Activated CD8-positive, alpha-beta T cell treated with anti-CD3 and anti-CD28 coated beads, Interleukin-2, amount 10 ng/mL, durations not matched to agents 7 days and 5 days (primary cell): ENCODE measurements around the gene DLL3. TPM values are rescaled to one million over a fixed set of nuclear protein-coding genes. Genes with fewer than 3 reads are reported as not detected.

Experiments
- ATAC-seq: fragments of 150-1000 bp; cut with Tn5 transposase; one replicate; pipeline ENCODE4 v1.10.0; 2021; ENCODE audit warnings: moderate library complexity
- CTCF ChIA-PET: fragments of 350-600 bp; sonication (Branson Sonifier 250); formaldehyde crosslinking; loops from one replicate; lab custom pipeline; 2021; ENCODE audit warnings: antibody characterized with exemption; lab: Charles Lee
- POLR2A ChIA-PET: fragments of 350-600 bp; sonication (Branson Sonifier 250); formaldehyde crosslinking; loops from one replicate; lab custom pipeline; 2021; ENCODE audit warnings: antibody characterized with exemption; lab: Charles Lee
- DNase-seq: peaks from one replicate; pipeline ENCODE4 v3.0.0-alpha.2; 2020
- H3K27ac Mint-ChIP-seq: one replicate; pipeline ENCODE4 v1.8.0; 2021; ENCODE audit warnings: mild to moderate bottlenecking, mixed read lengths
- H3K27me3 Mint-ChIP-seq: one replicate; pipeline ENCODE4 v1.8.0; 2021; ENCODE audit warnings: low read depth, mixed read lengths
- H3K36me3 Mint-ChIP-seq: one replicate; pipeline ENCODE4 v1.8.0; 2021; ENCODE audit warnings: low read depth, mixed read lengths
- H3K4me1 Mint-ChIP-seq: one replicate; pipeline ENCODE4 v1.8.0; 2021; ENCODE audit warnings: low read depth, mixed read lengths
- H3K4me3 Mint-ChIP-seq: one replicate; pipeline ENCODE4 v1.8.0; 2021; ENCODE audit warnings: mild to moderate bottlenecking, mixed read lengths
- H3K9me3 Mint-ChIP-seq: one replicate; pipeline ENCODE4 v1.8.0; 2022; ENCODE audit warnings: mixed read lengths; ENCODE audit not compliant: insufficient read depth
- total RNA-seq, 2 experiments: library from RNA; stranded (reverse); gene quantifications; one replicate each; pipeline ENCODE4 v1.2.3, GENCODE V29; 2021

DLL3 gene
- total RNA-seq, 2 experiments from 2014 or later, result 0.26 to 0.29 TPM

DNA sequence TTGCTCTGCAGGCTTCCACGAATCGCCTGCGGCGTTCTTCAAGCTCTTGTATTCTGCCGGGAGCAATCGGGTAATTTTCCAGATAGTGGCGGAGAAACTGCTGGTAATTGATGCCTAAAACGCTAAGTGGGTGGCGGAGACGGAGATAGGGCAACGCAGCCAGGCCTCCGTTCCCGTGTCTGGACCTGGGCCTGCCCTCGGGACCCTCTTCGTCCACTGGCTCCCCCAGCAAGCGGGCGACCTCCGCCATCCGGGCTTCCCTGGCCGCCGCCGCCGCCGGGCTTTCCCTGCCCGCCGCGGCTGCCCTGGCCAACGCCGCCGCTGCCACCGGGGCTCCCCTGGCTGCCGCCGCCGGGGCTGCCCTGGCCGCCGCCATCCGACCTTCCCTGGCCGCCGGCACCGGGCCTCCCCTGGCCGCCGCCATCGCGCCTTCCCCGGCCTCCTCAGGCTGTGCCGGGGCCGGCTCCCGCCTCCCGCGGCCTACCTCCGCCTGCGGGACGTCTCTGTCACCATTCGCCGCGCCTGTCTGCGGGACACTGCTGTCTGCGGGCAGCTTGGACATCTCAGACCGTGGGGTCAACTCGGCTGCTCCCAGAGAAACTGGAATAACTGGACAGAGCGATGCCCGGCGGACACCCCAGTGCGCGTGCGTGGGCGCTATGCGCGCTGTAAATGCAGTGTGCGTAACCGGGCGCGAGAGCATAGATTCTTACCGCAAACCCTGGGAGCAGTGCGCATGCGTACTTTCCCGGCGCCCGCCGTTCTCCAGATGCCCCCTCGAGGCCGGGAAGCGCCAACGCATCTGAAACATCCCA, 41.0 kb downstream of the DLL3 start, which contains the start of gene EID2:
Gene EID2, minus strand, starts transcription at position 644 of the 815 bp plus-strand sequence. Its CDS starts 82 bp downstream, at position 562.
- peak; percentile 91 for ATAC-seq
- peaks cover 58% of the 10 kb centered on the region for H3K4me1 Mint-ChIP-seq
- no peaks in the 10 kb centered on the region for H3K27me3 Mint-ChIP-seq

DNA sequence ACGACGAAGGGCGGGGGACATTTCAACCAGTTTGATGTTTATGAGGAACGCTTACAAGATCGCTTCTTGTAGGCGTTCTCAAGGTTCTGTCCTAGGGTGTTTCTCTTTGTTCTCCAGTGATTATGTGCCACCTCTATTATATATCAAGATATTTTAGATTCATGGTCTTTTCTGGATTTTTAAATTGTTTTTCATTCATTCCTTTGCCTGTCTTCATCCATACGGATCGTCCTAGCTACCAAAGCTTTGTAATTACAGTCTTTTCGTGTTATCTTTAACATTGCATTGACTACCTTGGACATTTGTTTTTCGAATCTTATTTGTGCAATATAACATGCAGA, 41.6 kb downstream of the DLL3 start:
- ChIA-PET CTCF (interaction anchor here (1.1 to 2.5 kb wide), 3 partner anchors 100 to 133 kb away, joined by 4 to 18 read pairs (median 10); no protein-coding TSS in a partner anchor), POLR2A (interaction anchor here (2.8 to 2.9 kb wide), 2 partner anchors 99 to 105 kb away, joined by 6 to 14 read pairs; partner anchors contain the start of gene RPS16)
- peak overlapping the region; percentile 95 for H3K4me3 Mint-ChIP-seq
- peak overlapping the region; percentile 94 for H3K27ac Mint-ChIP-seq
- peaks cover 61% of the 10 kb centered on the region for H3K4me1 Mint-ChIP-seq
- no peaks in the 10 kb centered on the region for H3K27me3 Mint-ChIP-seq
- ATAC-seq, result no peak
- peaks cover 15% of the 10 kb centered on the region for H3K36me3 Mint-ChIP-seq
- no peak for DNase-seq
- H3K9me3 Mint-ChIP-seq, result no peaks in the 10 kb centered on the region

More for the DNA sequence above, 41.0 kb downstream of the DLL3 start, which contains the start of gene EID2:
- no peaks in the 10 kb centered on the region for H3K9me3 Mint-ChIP-seq
- peak; percentile 97 for DNase-seq
- POLR2A ChIA-PET, result interaction anchor here (0.6 to 2.9 kb wide), 6 partner anchors 10 to 141 kb away, joined by 3 to 14 read pairs (median 5); partner anchors contain the start of genes RPS16, SUPT5H and ZFP36
- H3K27ac Mint-ChIP-seq, result peak within 1 kb of the TSS; percentile 94
- CTCF ChIA-PET, result interaction anchor here (0.8 to 2.5 kb wide), 6 partner anchors 99 to 133 kb away, joined by 4 to 18 read pairs (median 5); partner anchors contain the start of genes PLEKHG2 and RPS16
- H3K4me3 Mint-ChIP-seq, result peak within 1 kb of the TSS; percentile 95
- peaks cover 15% of the 10 kb centered on the region for H3K36me3 Mint-ChIP-seq

DNA sequence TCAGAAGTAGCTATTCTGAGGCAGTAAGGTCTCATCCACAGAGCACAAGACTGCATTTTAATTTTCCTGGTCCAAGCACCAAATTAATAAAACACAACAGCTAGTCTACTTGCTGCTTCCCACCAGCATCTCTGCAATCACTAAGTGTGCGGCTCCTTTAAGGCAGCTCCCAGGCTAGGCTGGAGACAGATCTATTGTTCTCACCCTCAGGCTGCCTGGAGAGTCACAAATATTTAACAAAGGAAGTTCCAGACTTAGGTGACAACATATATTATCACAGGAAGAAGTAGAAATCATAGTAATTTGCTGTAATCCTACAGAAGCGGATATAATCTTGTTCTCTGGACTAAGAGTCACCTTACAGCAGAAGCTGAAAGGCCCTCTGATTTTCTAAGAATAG, 43.5 kb downstream of the DLL3 start:
- H3K27ac Mint-ChIP-seq, result peak overlapping the region; percentile 43
- no peak overlapping the region for H3K4me3 Mint-ChIP-seq
- peaks cover 10% of the 10 kb centered on the region for H3K36me3 Mint-ChIP-seq
- H3K27me3 Mint-ChIP-seq, result no peaks in the 10 kb centered on the region
- ChIA-PET POLR2A (interaction anchor here (1.8 to 2.9 kb wide), 2 partner anchors 97 to 101 kb away, joined by 5 to 6 read pairs; partner anchors contain the start of gene SUPT5H), CTCF (interaction anchor here (0.6 to 5.0 kb wide), 7 partner anchors 9 to 302 kb away, joined by 3 to 26 read pairs (median 4); partner anchors contain the start of genes EID2B and TIMM50)
- DNase-seq (peak; percentile 17), ATAC-seq (no peak)
- H3K4me1 Mint-ChIP-seq, result peaks cover 70% of the 10 kb centered on the region
- H3K9me3 Mint-ChIP-seq, result no peaks in the 10 kb centered on the region

DNA sequence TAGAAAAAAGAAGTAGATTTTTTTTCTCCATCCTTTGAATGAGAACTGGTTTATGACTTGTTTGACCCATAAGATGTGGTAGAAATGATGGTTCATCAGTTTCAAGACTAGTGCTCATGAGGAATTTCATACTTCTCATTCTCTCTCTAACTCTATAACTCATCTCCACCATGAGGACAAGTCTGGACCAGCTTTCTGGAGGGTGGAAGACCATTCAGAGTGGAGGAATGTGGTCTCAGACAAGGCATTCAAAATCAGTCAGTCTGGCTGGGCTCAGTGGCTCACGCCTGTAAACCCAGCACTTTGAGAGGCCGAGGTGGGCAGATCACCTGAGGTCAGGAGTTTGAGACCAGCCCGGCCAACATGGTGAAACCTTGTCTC, 44.7 kb downstream of the DLL3 start:
- H3K27me3 Mint-ChIP-seq, result no peaks in the 10 kb centered on the region
- no peak overlapping the region for H3K4me3 Mint-ChIP-seq
- H3K9me3 Mint-ChIP-seq, result no peaks in the 10 kb centered on the region
- peaks cover under 1% of the 10 kb centered on the region for H3K36me3 Mint-ChIP-seq
- no peak overlapping the region for H3K27ac Mint-ChIP-seq
- H3K4me1 Mint-ChIP-seq, result peaks cover 60% of the 10 kb centered on the region
- DNase-seq, result peak; percentile 11
- ATAC-seq, result no peak
- ChIA-PET POLR2A (no interaction called here), CTCF (interaction anchor here (0.8 to 5.0 kb wide), 3 partner anchors 10 to 103 kb away, joined by 3 to 26 read pairs (median 12); partner anchors contain the start of gene EID2B)

DNA sequence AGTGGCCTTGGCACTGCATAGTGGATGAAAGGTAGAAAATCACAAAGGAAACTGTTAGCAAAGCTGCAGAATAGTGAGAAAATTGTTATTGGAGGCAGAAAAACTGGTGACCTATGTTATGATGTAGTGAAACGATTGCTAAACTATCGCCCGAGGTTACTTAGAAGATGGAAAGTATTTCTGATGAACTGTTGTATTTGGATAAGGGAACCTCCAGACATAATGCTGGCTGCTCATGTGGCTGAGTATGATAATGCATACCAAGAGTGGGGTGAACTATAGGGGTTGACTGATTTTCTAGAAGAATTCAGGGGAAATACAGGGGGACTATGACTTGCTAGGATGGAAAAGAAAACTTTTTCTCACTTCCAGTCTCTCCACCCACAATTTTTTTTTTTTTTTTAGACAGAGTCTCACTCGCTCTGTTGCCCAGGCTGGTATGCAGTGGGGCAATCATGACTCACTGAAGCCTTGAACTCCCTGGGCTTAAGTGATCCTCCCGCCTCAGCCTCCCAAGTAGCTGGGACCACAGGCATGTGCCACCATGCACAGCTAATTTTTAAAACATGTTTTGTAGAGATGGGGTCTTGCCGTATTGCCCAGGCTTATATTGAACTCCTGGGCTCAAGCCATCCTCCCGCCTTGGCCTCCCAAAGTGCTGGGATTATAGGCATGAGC, 45.6 kb downstream of the DLL3 start:
- Mint-ChIP-seq H3K4me3 (peak overlapping the region; percentile 4), H3K9me3 (no peaks in the 10 kb centered on the region), H3K27ac (peak overlapping the region; percentile 64), H3K36me3 (no peaks in the 10 kb centered on the region), H3K4me1 (peaks cover 54% of the 10 kb centered on the region), H3K27me3 (no peaks in the 10 kb centered on the region)
- no peak for DNase-seq
- ChIA-PET POLR2A (interaction anchor here (1.7 kb wide), 1 partner anchor 109 kb away, joined by 5 read pairs; the partner anchor contains the start of gene RPS16), CTCF (interaction anchor here (0.8 to 5.0 kb wide), 6 partner anchors 9 to 248 kb away, joined by 3 to 26 read pairs (median 4); partner anchors contain the start of gene EID2B)
- ATAC-seq, result no peak

DNA sequence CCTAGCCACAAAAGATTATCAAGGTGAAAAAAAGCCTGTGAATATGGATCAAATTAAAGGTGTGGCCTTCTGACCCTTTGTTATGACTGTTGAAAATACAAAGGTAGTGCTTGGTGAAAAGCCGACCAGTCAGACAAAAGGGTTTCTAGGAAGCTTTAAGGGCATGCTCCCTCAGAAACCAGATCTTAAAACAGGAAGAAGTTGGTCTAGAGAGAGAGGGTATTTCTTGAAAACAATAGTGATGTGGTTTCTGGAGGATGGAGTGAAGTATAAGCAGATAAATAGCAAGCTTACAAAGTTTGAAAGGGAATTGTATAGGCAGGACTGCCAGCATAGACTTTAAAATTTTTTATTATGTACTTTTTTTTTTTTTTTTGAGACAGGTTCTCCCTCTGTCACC, 46.2 kb downstream of the DLL3 start:
- H3K4me3 Mint-ChIP-seq, result peak overlapping the region; percentile 4
- CTCF ChIA-PET, result interaction anchor here (1.0 to 5.0 kb wide), 5 partner anchors 9 to 248 kb away, joined by 3 to 26 read pairs (median 4); partner anchors contain the start of gene EID2B
- no peaks in the 10 kb centered on the region for H3K27me3 Mint-ChIP-seq
- POLR2A ChIA-PET, result interaction anchor here (1.7 kb wide), 1 partner anchor 109 kb away, joined by 5 read pairs; the partner anchor contains the start of gene RPS16
- no peaks in the 10 kb centered on the region for H3K9me3 Mint-ChIP-seq
- no peaks in the 10 kb centered on the region for H3K36me3 Mint-ChIP-seq
- DNase-seq (no peak), ATAC-seq (peak; percentile 37)
- peak overlapping the region; percentile 64 for H3K27ac Mint-ChIP-seq
- H3K4me1 Mint-ChIP-seq, result peaks cover 54% of the 10 kb centered on the region

DNA sequence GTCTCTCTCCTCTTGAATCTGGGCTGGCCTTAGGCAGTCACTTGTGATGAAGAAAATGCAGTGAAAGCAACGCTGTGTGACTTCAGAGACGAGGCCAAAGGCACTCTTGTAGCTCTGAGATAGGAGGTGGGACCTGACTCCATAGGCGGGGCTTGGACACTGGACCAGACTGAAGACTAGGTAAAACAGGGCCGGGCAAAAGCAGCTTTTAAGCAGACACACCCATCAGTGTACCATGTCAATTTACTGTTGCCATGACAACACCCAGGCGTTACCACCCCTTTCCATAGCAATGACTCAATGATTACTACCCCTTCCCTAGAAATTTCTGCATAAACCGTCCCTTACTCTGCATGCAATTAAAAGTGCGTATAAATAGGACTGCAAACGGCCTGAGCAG, 47.9 kb downstream of the DLL3 start:
- Mint-ChIP-seq H3K4me1 (peaks cover 46% of the 10 kb centered on the region), H3K36me3 (no peaks in the 10 kb centered on the region), H3K27me3 (no peaks in the 10 kb centered on the region), H3K4me3 (no peak overlapping the region), H3K27ac (no peak overlapping the region), H3K9me3 (no peaks in the 10 kb centered on the region)
- ChIA-PET POLR2A (no interaction called here), CTCF (interaction anchor here (1.2 to 3.1 kb wide), 4 partner anchors 11 to 299 kb away, joined by 3 to 17 read pairs (median 5); no protein-coding TSS in a partner anchor)
- ATAC-seq (no peak), DNase-seq (no peak)

DNA sequence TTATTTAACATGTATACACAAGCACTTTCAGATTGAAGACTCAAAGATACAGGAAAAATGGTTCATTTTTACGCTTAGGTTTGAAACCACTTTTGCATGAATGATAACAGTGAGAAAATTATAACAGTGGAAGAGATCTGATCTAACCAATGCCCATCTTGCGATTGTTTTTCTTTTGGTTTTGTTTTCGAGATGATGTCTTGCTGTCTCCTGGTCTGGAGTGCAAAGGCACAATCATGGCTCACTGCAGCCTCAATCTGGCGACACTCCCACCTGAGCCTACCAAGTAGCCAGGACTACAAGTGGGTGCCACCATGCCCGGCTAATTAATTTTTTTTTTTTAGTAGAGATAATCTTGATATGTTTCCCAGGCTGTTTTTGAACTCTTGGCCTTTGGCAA, 51.5 kb downstream of the DLL3 start:
- Mint-ChIP-seq H3K36me3 (no peaks in the 10 kb centered on the region), H3K4me1 (peaks cover 31% of the 10 kb centered on the region), H3K4me3 (no peak overlapping the region), H3K27ac (no peak overlapping the region), H3K27me3 (no peaks in the 10 kb centered on the region), H3K9me3 (no peaks in the 10 kb centered on the region)
- DNase-seq (no peak), ATAC-seq (no peak)
- ChIA-PET CTCF (interaction anchor here (1.7 to 5.0 kb wide), 3 partner anchors 12 to 123 kb away, joined by 7 to 69 read pairs (median 21); no protein-coding TSS in a partner anchor), POLR2A (no interaction called here)

DNA sequence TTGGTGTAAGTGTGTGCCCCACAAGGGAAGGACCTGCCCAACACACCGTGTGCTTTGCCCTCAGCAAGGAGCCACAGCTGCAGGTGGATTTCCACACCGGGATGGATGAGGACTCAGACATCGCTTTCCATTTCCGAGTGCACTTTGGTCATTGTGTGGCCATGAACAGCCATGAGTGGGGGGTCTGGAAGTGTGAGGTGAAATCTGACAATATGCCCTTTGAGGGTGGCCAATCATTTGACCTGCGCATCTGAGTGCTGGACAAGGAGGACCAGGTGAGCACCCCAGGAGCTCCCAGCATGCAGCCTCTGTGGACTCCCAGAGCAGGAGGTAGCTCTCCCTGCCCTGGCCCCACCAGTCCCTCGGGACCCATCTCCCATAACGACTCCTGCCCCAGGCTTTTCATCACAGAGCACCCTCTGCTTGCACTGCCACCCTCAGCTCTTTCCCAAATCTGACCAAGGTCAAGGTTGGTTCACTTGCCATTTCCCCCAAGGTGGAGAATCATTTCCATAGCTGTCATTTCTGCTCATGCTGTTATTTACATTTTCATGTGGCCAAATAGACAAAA, 54.4 kb downstream of the DLL3 start:
- Mint-ChIP-seq H3K4me3 (no peak overlapping the region), H3K27me3 (no peaks in the 10 kb centered on the region), H3K36me3 (no peaks in the 10 kb centered on the region), H3K4me1 (peaks cover 28% of the 10 kb centered on the region), H3K9me3 (no peaks in the 10 kb centered on the region), H3K27ac (peak overlapping the region; percentile 60)
- no peak for ATAC-seq
- ChIA-PET POLR2A (no interaction called here), CTCF (interaction anchor here (0.9 to 5.0 kb wide), 4 partner anchors 8 to 290 kb away, joined by 4 to 69 read pairs (median 12); no protein-coding TSS in a partner anchor)
- DNase-seq, result no peak

DNA sequence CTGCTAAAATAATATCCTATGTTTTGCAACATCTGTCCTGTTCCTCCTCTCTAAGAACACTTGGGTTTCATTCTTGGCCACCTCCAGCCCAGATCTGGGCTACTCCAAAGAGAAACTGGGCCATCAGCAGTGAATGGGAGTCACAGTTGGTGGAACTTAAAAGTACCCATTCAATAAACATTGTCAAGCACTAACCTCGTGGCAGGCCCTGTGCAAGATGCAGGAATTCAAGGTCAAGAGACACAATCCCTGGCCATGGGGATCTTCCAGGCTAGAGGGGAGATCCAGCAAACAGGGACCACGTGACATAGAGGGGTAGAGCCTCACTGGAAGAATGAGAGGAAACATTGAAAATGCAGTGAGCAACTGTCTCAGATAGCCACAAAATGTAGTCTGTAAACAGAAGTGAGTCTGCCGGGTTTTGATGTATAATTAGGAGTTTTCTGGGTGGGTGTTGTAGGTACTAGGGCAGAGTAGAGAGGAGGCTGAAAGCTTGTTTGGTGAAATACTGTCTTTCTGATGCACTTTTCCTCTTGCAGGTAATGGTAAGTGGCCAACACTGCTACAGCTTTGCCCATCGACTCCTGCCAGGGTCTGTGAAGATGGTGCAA, 56.1 kb downstream of the DLL3 start:
- Mint-ChIP-seq H3K27me3 (no peaks in the 10 kb centered on the region), H3K27ac (no peak overlapping the region), H3K9me3 (no peaks in the 10 kb centered on the region), H3K36me3 (no peaks in the 10 kb centered on the region), H3K4me3 (no peak overlapping the region), H3K4me1 (peaks cover 41% of the 10 kb centered on the region)
- ChIA-PET POLR2A (interaction anchor here (0.5 kb wide), 1 partner anchor 263 kb away, joined by 3 read pairs; no protein-coding TSS in a partner anchor), CTCF (interaction anchor here (5.0 kb wide), 1 partner anchor 118 kb away, joined by 69 read pairs; no protein-coding TSS in a partner anchor)
- DNase-seq (no peak), ATAC-seq (no peak)
